CD8-positive, alpha-beta memory T cell (primary cell): ENCODE data around the gene TRIM33. TPM values are rescaled to one million over a fixed set of nuclear protein-coding genes. Genes with fewer than 3 reads are reported as not detected.
A peak's percentile ranks its signal among the peaks of the same experiment; 100 is the strongest.
"Not testable (repeated sequence)": the region's sequence is repeated elsewhere in the genome, so short reads cannot be mapped to it uniquely, and the experiment has no call there.

Experiments used
- CTCF ChIA-PET: fragments of 350-600 bp; sonication (Branson Sonifier 250); formaldehyde crosslinking; loops from one replicate; lab custom pipeline; 2021; ENCODE audit warnings: antibody characterized with exemption; lab: Charles Lee
- POLR2A ChIA-PET: fragments of 350-600 bp; sonication (Branson Sonifier 250); formaldehyde crosslinking; loops from one replicate; lab custom pipeline; 2021; ENCODE audit warnings: antibody characterized with exemption; lab: Charles Lee
- DNase-seq, 5 donors: peaks; one replicate each; pipeline versions ENCODE4 v3.0.0 to v3.0.0-alpha.2; 2020 to 2022; ENCODE audit warnings: mixed read lengths in 1 of 5
- H3K27ac ChIP-seq: one replicate; pipeline ENCODE4 v1.7.0; 2013; ENCODE audit warnings: low read depth, mild to moderate bottlenecking, low read length, moderate library complexity
- H3K27me3 ChIP-seq: 2 replicates; pipeline ENCODE4 v1.7.0; 2013; ENCODE audit warnings: low read length, mild to moderate bottlenecking; ENCODE audit not compliant: insufficient read depth, poor library complexity, severe bottlenecking
- H3K36me3 ChIP-seq: 2 replicates; pipeline ENCODE4 v1.7.0; 2013; ENCODE audit warnings: mild to moderate bottlenecking, low read length, moderate library complexity; ENCODE audit not compliant: insufficient read depth
- H3K4me1 ChIP-seq: 2 replicates; pipeline ENCODE4 v1.7.0; 2013; ENCODE audit warnings: mild to moderate bottlenecking, low read length, moderate library complexity; ENCODE audit not compliant: insufficient read depth
- H3K4me3 ChIP-seq: 2 replicates; pipeline ENCODE4 v1.7.0; 2013; ENCODE audit warnings: mild to moderate bottlenecking, low read length
- H3K9me3 ChIP-seq: 2 replicates; pipeline ENCODE4 v1.7.0; 2013; ENCODE audit warnings: mild to moderate bottlenecking, low read length
- H3K27ac Mint-ChIP-seq, 8 donors: one replicate each; pipeline ENCODE4 v1.8.0; 2020 to 2021; ENCODE audit warnings: mixed read lengths in 8 of 8, mild to moderate bottlenecking in 6 of 8, inconsistent platforms in 3 of 8, moderate library complexity in 3 of 8
- H3K27me3 Mint-ChIP-seq, 2 donors: one replicate each; pipeline ENCODE4 v1.8.0; 2020 to 2021; ENCODE audit warnings: mixed read lengths in 2 of 2, mild to moderate bottlenecking in 1 of 2, moderate library complexity in 1 of 2
- H3K36me3 Mint-ChIP-seq, 3 donors: one replicate each; pipeline ENCODE4 v1.8.0; 2020 to 2021; ENCODE audit warnings: mixed read lengths in 3 of 3, inconsistent platforms in 1 of 3, mild to moderate bottlenecking in 1 of 3
- H3K4me1 Mint-ChIP-seq, 3 donors: one replicate each; pipeline ENCODE4 v1.8.0; 2020 to 2021; ENCODE audit warnings: mixed read lengths in 3 of 3, inconsistent platforms in 1 of 3, mild to moderate bottlenecking in 1 of 3
- H3K4me3 Mint-ChIP-seq, 7 donors: one replicate each; pipeline ENCODE4 v1.8.0; 2020 to 2021; ENCODE audit warnings: mixed read lengths in 7 of 7, mild to moderate bottlenecking in 6 of 7, moderate library complexity in 4 of 7, inconsistent platforms in 2 of 7
- H3K9me3 Mint-ChIP-seq, 5 donors: one replicate each; pipeline ENCODE4 v1.8.0; 2020 to 2022; ENCODE audit warnings: mixed read lengths in 5 of 5, mild to moderate bottlenecking in 3 of 5, moderate library complexity in 2 of 5, inconsistent platforms in 1 of 5
- polyA plus RNA-seq: library from polyadenylated mRNA; unstranded; fragments of 300-500 nt; fragmentation: Illumina TruSeq; gene quantifications from one replicate; pipeline ENCODE4 v1.2.3, GENCODE V29; 2021
- total RNA-seq, 2 experiments: library from RNA; stranded (reverse); gene quantifications; one replicate each; pipeline ENCODE4 v1.2.3, GENCODE V29; 2021

The TRIM33 gene
- total and polyA plus RNA-seq, 3 experiments from 2014 or later, result 32.0 to 45.3 (median 35.6) TPM

DNA sequence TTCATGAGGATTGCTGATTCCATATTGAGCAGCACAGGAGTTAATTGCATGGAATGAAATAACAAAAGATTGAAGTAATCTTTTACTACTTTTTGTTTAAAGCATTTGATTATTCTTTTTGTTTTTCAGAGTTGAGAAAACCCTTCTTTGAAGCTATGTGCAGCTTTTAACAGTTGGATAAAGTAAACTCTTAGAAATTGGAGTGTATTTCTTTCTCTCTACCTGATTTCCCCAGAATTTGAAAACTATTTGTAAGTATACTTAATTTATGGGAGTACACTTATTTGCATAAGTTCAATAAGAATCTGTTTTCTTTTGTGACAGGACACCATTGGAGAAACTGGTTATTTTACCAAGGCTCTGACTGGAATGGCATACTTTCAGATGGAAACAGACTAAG is 133.6 kb downstream of the TRIM33 start:
- ChIA-PET POLR2A (no interaction called here), CTCF (no interaction called here)
- Mint-ChIP-seq H3K4me3 (no peak overlapping the region), H3K36me3 (peaks cover 0 to 40% (median 3%) of the 10 kb centered on the region in 3 donors), H3K27me3 (peaks cover 2 to 4% of the 10 kb centered on the region in 2 donors), H3K4me1 (no peaks in the 10 kb centered on the region), H3K27ac (no peak overlapping the region), H3K9me3 (peaks cover 13 to 42% (median 38%) of the 10 kb centered on the region in 5 donors)
- no peaks in the 10 kb centered on the region for H3K4me1 ChIP-seq
- H3K27me3 ChIP-seq, result no peaks in the 10 kb centered on the region
- no peaks in the 10 kb centered on the region for H3K9me3 ChIP-seq
- no peak overlapping the region for H3K4me3 ChIP-seq
- H3K36me3 ChIP-seq, result no peaks in the 10 kb centered on the region
- no peak for DNase-seq
- H3K27ac ChIP-seq, result no peak overlapping the region

DNA sequence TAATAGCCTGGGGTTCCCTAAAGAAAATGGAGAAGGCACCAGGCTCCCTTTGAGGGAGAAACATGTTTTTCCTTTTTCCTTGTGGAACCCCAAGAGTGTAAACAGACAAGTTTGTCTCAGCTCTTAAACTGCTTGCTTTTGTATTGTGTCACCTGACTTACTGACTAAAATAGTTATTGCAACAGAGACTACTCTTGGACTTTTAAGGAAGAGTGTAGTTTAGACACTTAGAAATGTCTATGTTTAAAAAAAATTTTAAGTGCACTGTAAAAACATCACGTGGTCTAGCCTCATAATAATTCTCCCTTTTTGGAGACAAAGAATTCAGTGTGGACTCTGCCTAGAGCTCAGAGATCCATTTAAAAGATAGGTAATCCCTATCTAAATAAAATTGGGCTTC is 141.1 kb downstream of the TRIM33 start:
- CTCF ChIA-PET, result interaction anchor here (2.3 kb wide), 1 partner anchor 23 kb away, joined by 7 read pairs; no protein-coding TSS in a partner anchor

GRCh38 chr1:114369266-114369919 is 141.6 kb downstream of the TRIM33 start:
- H3K4me3 ChIP-seq, H3K36me3 Mint-ChIP-seq, H3K27me3 Mint-ChIP-seq, H3K36me3 ChIP-seq, POLR2A ChIA-PET, H3K27me3 ChIP-seq, H3K4me1 ChIP-seq, H3K4me3 Mint-ChIP-seq, H3K9me3 ChIP-seq, DNase-seq, H3K27ac Mint-ChIP-seq, H3K4me1 Mint-ChIP-seq: not testable (repeated sequence)
- CTCF ChIA-PET, result interaction anchor here (2.3 kb wide), 1 partner anchor 23 kb away, joined by 7 read pairs; no protein-coding TSS in a partner anchor
- peak overlapping the region; percentile 16 for H3K27ac ChIP-seq
- H3K9me3 Mint-ChIP-seq, result peaks cover 11 to 24% (median 18%) of the 10 kb centered on the region in 5 donors

More for the DNA sequence above, 141.1 kb downstream of the TRIM33 start:
- Mint-ChIP-seq H3K27me3 (peaks cover 0 to 2% of the 10 kb centered on the region in 2 donors), H3K4me3 (no peak overlapping the region), H3K36me3 (peaks cover 0 to 4% (median 0%) of the 10 kb centered on the region in 3 donors), H3K4me1 (no peaks in the 10 kb centered on the region), H3K27ac (no peak overlapping the region), H3K9me3 (peaks cover 10 to 19% (median 18%) of the 10 kb centered on the region in 5 donors)
- Histone ChIP-seq H3K36me3 (no peaks in the 10 kb centered on the region), H3K4me3 (no peak overlapping the region), H3K9me3 (no peaks in the 10 kb centered on the region), H3K27ac (no peak overlapping the region), H3K4me1 (no peaks in the 10 kb centered on the region), H3K27me3 (no peaks in the 10 kb centered on the region)
- no peak for DNase-seq
- POLR2A ChIA-PET, result no interaction called here

DNA sequence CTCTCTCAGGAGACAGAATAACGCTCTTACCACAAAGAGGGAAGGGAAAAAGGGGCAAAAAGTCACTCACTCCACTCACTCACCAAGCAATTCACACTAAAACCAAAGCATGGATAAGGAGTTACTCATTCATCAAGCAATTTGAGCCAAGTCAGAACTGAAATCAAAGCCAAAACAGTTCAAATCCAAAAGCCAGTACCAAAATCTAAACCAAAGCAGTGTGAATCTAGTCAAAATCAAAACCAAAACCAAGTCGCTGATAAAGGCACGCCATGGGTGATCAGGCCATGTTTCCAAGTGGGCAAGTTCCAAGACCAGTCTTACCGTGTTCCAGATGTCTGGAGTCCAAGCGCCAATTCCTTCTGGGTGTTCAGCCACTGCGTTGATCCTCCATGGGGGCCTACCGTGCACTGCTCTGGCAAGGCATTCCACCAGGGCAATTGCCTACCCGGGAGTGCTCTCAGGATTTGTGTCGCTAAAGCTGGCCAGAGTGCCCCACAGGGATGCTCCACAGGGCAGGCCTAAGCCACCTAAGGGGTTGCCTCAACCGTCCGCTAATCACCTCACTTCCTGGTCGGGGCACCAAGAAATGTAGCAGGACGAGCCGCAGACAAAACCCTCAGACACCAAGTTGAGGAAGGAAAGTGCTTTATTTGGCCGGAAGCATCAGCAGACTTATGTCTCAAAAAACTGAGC is 142.3 kb downstream of the TRIM33 start:
- no peaks in the 10 kb centered on the region for H3K27me3 ChIP-seq
- Mint-ChIP-seq H3K27ac (no peak overlapping the region), H3K4me3 (no peak overlapping the region), H3K4me1 (no peaks in the 10 kb centered on the region), H3K9me3 (peaks cover 9 to 23% (median 18%) of the 10 kb centered on the region in 5 donors), H3K36me3 (peaks cover 0 to 8% (median 0%) of the 10 kb centered on the region in 3 donors), H3K27me3 (peaks cover 0 to 2% of the 10 kb centered on the region in 2 donors)
- DNase-seq, result no peak
- CTCF ChIA-PET, result interaction anchor here (2.3 kb wide), 1 partner anchor 22 kb away, joined by 7 read pairs; no protein-coding TSS in a partner anchor
- POLR2A ChIA-PET, result no interaction called here
- H3K27ac ChIP-seq, result peak overlapping the region; percentile 16
- no peaks in the 10 kb centered on the region for H3K36me3 ChIP-seq
- no peaks in the 10 kb centered on the region for H3K9me3 ChIP-seq
- H3K4me3 ChIP-seq, result no peak overlapping the region
- no peaks in the 10 kb centered on the region for H3K4me1 ChIP-seq

DNA sequence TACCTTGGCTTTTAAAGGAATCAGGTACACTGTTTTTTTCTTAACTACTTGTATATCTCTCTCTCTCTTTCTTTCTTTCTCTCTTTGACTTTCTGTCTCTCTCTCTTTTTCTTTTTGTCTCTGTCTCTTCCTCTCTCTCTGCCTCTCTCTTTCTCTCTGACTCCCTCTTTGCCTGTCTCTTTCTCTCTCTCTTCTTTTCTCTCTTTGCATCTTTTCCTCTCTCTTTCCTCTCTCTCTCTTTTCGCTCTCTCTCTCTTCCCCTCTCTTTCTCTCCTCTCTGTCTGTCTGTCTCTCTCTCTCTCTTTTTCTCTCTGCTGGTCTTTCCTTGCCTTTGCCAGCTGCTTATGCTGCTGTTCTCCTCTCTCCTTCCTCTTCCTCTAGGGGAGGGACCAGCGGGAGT is 143.2 kb downstream of the TRIM33 start:
- peaks cover 0 to 14% (median 4%) of the 10 kb centered on the region in 3 donors for H3K36me3 Mint-ChIP-seq
- Histone ChIP-seq H3K4me1 (no peaks in the 10 kb centered on the region), H3K27ac (no peak overlapping the region), H3K9me3 (no peaks in the 10 kb centered on the region), H3K36me3 (no peaks in the 10 kb centered on the region), H3K4me3 (no peak overlapping the region), H3K27me3 (no peaks in the 10 kb centered on the region)
- CTCF ChIA-PET, result interaction anchor here (2.3 kb wide), 1 partner anchor 21 kb away, joined by 7 read pairs; no protein-coding TSS in a partner anchor
- H3K4me3 Mint-ChIP-seq, result no peak overlapping the region
- H3K27me3 Mint-ChIP-seq, result peaks cover 0 to 6% of the 10 kb centered on the region in 2 donors
- no peaks in the 10 kb centered on the region for H3K4me1 Mint-ChIP-seq
- POLR2A ChIA-PET, result no interaction called here
- no peak for DNase-seq
- H3K9me3 Mint-ChIP-seq, result peaks cover 13 to 27% (median 24%) of the 10 kb centered on the region in 5 donors
- peak overlapping the region in 1 of 8 donors; percentile 82 for H3K27ac Mint-ChIP-seq

DNA sequence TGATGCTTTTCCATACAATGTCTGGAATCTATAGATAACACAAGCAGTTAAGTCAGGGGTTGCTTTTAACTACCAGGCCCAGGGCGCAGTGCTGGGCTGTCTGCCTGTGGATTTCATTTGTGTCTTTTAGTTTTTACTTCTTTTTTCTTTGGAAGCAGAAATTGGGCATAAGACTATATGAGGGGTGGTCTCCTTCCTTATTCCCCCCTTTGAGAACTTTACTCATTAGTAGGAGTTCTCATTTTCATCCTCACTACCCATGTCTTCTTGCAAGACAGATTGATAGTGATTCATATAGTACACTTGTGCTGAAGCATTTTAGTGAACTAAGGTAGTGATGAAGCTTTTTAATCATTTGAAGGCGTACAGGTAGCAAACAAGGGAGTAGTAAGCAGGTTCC is 147.8 kb downstream of the TRIM33 start:
- H3K4me3 ChIP-seq, H3K27me3 Mint-ChIP-seq, H3K4me3 Mint-ChIP-seq, H3K36me3 ChIP-seq, H3K27me3 ChIP-seq, H3K27ac Mint-ChIP-seq, H3K9me3 ChIP-seq, POLR2A ChIA-PET, H3K4me1 ChIP-seq, DNase-seq, H3K4me1 Mint-ChIP-seq, H3K27ac ChIP-seq: not testable (repeated sequence)
- CTCF ChIA-PET, result interaction anchor here (1.1 kb wide), 1 partner anchor 16 kb away, joined by 3 read pairs; no protein-coding TSS in a partner anchor
- H3K9me3 Mint-ChIP-seq, result peaks cover 18 to 48% (median 34%) of the 10 kb centered on the region in 5 donors
- H3K36me3 Mint-ChIP-seq, result peaks cover 0 to 20% (median 4%) of the 10 kb centered on the region in 3 donors

GRCh38 chr1:114359791-114360190 is 151.2 kb downstream of the TRIM33 start:
- Histone ChIP-seq H3K27ac (no peak overlapping the region), H3K36me3 (no peaks in the 10 kb centered on the region), H3K4me1 (no peaks in the 10 kb centered on the region), H3K9me3 (no peaks in the 10 kb centered on the region), H3K4me3 (no peak overlapping the region), H3K27me3 (no peaks in the 10 kb centered on the region)
- Mint-ChIP-seq H3K4me1 (no peaks in the 10 kb centered on the region), H3K36me3 (peaks cover 0 to 20% (median 4%) of the 10 kb centered on the region in 3 donors), H3K27ac (no peak overlapping the region), H3K9me3 (peaks cover 18 to 42% (median 29%) of the 10 kb centered on the region in 5 donors), H3K4me3 (no peak overlapping the region), H3K27me3 (peaks cover 0 to 8% of the 10 kb centered on the region in 2 donors)
- ChIA-PET POLR2A (no interaction called here), CTCF (no interaction called here)
- DNase-seq, result no peak

DNA sequence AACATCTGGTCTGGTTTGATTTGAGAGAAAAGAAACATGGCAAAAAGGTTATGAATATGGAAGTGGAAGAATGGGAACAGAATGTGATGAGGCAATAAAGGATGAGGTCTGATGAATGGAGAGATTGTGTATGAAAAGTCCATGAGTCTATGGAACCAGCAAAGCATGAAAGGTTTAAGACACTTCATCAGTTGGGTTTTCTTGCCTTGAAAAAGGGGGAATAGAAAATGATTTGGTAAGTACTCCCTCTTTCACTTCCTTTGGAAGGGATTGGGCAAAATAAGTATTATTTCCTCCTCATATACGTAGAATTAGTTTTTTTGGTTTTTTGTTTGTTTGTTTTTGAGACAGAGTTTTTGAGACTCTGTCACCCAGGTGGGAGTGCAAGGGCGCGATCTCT is 155.8 kb downstream of the TRIM33 start:
- Histone ChIP-seq H3K27me3 (no peaks in the 10 kb centered on the region), H3K36me3 (no peaks in the 10 kb centered on the region), H3K4me1 (peaks cover 6% of the 10 kb centered on the region), H3K9me3 (no peaks in the 10 kb centered on the region), H3K27ac (no peak overlapping the region), H3K4me3 (no peak overlapping the region)
- Mint-ChIP-seq H3K4me3 (no peak overlapping the region), H3K9me3 (peaks cover 0 to 4% (median 0%) of the 10 kb centered on the region in 5 donors), H3K4me1 (peaks cover 0 to 6% (median 2%) of the 10 kb centered on the region in 3 donors), H3K27ac (peak overlapping the region in 1 of 8 donors; percentile 3), H3K27me3 (no peaks in the 10 kb centered on the region), H3K36me3 (peaks cover 0 to 5% (median 0%) of the 10 kb centered on the region in 3 donors)
- ChIA-PET POLR2A (no interaction called here), CTCF (interaction anchor here (1.8 kb wide), 1 partner anchor 8 kb away, joined by 4 read pairs; no protein-coding TSS in a partner anchor)
- no peak for DNase-seq
